Amygdala (tissue), 56 donors: ENCODE data around the gene RIMS1.
"Not testable (repeated sequence)": the region's sequence is repeated elsewhere in the genome, so short reads cannot be mapped to it uniquely, and the experiment has no call there.

Experiments
- DNase-seq, 56 donors: peaks; one replicate each; lab custom pipeline; 2025; lab: John Stamatoyannopoulos, UW

RIMS1 gene

DNA sequence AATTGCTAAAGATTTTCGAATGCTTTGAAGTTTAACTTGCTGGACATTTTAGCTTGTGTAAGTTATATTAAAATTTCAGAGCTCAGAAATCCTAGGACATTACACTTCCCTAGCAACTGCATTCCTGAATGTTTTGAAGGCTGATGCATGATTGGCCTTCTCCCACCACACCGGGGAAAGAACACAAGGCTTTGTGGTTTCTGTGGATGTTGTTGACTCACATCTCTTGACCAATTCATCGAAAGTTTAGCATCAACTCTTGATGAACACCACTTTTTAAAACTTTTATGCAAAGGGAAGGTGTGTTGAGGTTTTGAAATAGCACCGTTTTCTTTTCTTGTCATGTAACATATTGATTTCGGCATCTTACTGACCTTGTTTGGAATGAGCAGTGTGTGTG lies 81.1 kb downstream of the RIMS1 start:
- no peak for DNase-seq

GRCh38 chr6:71977884-71978283 lies 91.5 kb downstream of the RIMS1 start:
- DNase-seq: no peak

DNA sequence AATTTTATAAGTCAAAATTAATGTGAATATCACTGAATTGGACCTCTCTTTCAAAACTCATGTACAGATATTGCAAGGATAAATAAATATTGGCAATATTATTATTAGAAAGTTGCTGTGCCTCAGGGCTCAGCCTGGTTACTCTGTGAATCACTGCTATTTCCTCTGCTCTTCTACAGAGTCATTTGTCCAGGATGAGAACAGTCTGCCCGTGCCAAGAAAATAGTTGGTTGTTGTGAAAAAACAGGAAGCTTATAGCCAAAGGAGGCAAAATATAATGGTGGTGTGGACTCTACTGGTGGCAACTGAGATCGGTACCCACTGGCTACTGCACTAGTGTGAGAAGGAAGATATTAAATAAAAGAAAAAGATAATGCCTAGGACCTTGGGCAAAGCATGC lies 93.6 kb downstream of the RIMS1 start:
- no peak for DNase-seq

DNA sequence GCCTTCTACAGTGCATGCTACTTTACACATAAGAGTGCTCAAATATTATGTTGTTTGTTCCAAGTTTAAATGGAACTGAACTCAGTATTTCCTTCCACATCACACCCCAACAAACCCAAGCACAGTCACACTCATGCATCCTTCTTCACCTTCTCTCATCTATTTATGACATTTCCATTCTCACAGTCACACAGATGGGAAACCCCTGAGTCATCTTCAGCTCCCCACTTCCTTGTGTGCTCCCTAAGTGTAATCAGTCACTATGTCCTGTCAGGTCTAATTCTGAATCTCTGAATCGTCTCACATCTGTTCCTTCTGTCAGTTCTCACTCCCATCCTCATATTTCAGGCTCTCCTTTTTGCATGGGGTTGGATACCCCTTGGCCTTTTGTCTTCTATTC lies 96.0 kb downstream of the RIMS1 start:
- no peak for DNase-seq

GRCh38 chr6:71983131-71983530 lies 96.8 kb downstream of the RIMS1 start:
- DNase-seq: no peak

- DNase-seq: no peak
Measured at GRCh38 chr6:71994705-71995271, 108.4 kb downstream of the RIMS1 start.

- DNase-seq: no peak
Measured at GRCh38 chr6:71997341-71997740, 111.0 kb downstream of the RIMS1 start.

DNA sequence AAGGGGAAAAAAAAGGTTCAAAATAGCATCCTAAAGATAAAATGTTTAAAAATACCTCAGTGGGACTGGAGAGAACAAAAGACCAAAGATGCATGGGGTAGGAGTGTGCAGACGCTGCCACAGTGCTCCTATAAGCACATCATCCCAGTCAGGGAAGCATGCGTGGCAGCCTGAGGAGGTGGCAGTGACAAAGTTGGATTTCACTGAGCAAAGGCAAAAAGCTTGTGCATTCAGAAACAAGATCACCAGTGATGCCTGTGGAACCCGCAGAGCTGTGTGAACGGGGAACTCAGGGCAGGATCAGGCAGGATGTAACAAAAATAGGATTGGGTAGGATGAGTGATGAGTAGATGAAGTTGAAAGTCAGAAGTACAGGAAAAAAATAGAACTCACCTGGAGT lies 116.1 kb downstream of the RIMS1 start:
- DNase-seq: peak in 2 of 56 donors; percentile 2 to 3

GRCh38 chr6:72006591-72006990 lies 120.2 kb downstream of the RIMS1 start:
- not testable (repeated sequence) for DNase-seq

DNA sequence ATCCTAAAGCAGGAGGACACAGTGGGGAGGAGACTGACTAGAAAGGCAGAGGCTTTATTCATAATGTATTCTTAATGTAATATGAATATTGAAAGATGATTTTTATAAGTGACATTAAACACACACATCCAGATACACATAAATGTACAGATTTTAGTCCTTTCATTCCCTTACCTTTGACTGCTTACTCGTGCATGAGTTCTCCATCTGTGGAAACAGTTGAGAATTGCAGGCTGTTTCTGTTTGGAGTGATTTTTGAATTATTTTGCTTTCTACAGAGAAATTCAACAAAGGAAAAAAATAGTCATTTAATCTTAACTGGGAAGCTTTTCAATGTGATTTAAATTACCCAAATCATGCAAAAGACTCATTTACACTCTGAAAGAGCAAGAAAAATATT lies 136.5 kb downstream of the RIMS1 start:
- no peak for DNase-seq

DNA sequence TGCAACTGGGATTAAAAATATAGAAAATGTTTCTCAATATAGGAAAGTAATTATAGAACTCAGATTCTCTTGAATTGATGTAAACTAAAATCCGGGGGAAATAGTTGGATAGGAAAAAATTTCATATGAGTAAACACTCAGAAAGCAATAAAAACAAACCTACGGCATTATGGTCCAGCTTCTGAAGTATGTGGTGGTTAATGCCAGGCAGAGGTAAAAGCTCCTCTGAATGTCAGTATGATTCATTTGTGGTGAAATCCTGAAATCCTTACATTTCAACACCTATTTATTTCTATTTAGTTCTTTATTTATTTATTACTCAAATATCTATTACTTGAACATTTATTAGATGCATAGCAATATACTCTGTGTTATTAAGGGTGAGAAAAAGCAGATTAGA lies 145.1 kb downstream of the RIMS1 start:
- no peak for DNase-seq

DNA sequence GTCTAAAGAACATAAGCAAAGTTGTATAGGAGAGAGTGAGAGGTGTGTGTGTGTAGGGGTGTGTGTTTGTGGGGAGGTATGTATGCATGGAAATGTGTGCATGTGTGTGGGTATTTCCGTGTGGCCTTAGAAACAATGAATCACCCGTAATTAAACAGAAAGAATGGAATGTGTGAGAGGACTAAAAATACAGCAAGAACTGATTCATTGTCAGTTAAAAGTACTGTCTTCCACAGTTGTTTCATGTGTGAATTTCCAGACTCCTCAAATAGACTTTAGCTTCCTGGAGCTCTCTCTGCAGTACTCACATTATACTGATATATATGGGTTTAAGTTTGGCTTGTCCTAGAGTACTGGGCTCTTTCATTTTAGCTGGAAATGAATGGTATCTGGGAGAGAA lies 145.7 kb downstream of the RIMS1 start:
- no peak for DNase-seq

DNA sequence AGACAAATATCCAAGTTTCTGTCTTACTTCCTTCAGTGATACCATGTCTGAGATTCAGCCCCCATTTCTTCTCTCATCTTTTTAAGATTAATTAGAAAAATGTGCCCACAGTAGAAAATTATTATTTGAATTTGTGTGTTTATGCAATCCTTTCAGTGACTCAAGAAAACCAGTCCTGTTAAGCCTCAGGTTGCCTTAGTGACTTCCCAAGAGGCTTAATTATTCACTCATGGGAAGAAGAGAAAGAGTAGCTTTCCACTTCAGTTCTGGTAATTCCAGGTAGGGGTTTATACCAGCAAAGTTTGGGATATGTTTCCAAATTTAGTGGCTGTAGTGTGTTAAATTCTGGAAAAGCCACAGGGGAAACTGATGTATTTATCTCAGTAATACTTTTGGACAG lies 149.1 kb downstream of the RIMS1 start:
- no peak for DNase-seq

DNA sequence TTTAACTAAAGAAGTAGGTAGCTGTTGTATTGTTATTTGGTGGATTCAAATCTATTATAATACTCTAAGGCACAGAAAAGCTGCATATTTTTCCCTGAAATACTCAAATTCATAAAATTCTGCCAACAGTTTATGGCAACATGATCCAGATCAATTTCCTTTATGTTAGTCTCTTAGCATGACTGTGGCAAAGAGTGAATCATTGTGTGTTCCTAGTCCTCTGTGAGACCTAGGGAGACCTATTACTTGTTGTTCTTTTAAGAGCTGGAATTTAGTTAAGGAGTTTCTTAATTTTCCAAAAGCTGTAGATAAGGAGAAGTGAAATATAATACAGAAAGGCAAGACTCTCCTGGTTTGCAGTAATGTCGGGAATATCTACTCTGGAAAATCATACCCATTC lies 149.6 kb downstream of the RIMS1 start:
- no peak for DNase-seq

DNA sequence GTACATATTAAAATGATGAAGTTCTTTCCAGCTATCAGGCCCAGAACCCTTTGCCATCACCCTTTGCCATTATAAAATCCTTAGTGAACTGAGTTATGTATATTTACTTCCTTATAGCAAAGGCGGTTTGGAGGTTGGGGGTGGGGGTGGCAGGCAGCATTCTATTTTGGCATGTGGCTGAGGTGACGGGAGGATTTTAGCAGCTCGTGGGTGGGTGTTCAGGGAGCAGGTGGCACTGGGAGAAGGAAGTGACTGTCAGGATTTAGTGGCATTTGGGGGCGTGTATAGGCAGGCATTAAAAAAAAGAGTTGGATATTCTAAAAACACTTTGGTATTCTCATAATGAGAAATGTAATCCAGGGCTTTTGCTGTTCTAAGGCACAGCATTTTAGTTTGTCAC lies 150.7 kb downstream of the RIMS1 start:
- DNase-seq: peak in 17 of 56 donors; percentile 0 to 25 (median 4)

DNA sequence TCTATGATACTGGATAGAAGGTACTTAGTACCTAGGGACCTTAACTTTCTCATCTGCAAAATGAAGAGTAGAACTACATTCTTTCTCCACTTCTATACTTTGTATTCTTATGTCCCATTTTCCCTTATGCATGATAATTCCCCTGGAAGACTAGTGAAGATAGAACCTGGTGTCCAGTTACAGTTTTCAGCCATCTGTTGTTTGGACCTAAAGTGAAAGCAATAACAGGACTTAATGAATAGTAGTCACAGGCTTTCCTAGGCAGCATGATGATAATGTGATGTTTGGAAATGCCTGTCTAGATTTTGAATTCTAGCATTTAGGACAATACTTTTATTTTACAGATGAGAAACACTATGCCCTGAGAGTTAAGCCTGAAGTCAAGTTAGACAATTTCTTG lies 153.8 kb downstream of the RIMS1 start:
- DNase-seq: no peak

DNA sequence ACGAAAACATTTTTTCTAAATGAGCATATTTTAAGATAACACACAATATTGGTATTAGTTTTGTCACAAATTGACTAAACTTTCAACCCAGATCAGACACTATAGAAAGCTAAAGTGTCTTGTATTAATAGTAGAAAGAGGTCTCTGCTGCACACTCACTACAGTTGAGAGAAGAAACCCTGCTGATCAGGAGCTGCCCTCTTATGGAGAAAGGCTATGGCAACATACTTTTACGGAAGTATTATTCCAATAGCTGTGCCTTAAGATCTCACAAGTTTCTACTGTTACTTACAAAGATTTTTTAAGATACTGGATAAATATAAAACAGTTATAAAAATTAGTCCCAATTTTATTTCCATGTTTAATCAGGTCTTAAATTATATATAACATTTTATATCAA lies 155.7 kb downstream of the RIMS1 start:
- no peak for DNase-seq

GRCh38 chr6:72048080-72048479 lies 161.7 kb downstream of the RIMS1 start:
- DNase-seq: no peak

DNA sequence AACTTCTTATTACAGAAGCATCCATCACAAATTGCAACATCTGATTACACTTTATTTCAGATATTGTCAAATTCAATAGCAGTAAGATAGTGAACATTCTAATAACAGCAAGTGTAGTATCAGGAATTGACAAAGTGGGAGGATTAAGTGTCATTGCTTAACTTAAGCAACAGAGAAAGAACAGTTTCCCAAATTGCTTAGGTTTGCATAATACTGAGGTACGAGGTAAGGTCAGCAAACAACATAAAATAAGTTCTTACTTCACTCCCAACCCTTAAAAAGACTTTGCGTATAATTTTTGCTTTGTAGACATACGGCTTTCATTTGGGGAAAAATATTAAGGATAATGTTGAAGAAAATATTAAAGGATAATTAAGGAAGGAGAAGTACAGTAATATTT lies 163.0 kb downstream of the RIMS1 start:
- no peak for DNase-seq

DNA sequence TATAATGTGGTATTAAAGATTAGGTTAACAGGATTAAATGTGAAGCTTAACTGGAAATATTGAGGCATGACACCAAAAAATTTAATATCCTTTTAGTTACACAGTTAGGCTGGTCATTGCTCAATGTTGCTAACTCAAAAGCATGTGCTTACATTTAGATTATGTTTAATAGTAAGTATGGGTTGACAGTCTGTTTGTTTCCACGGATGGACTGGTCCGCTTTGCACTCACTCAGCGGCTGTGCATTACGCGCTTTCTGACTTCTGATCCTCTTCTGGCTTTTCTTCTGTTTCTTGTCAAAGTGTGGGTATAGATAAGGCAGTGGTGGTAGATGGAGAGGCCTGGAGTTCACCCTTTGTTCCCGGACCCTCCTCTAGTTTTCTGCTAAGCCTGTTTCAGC lies 174.9 kb downstream of the RIMS1 start:
- DNase-seq: no peak

DNA sequence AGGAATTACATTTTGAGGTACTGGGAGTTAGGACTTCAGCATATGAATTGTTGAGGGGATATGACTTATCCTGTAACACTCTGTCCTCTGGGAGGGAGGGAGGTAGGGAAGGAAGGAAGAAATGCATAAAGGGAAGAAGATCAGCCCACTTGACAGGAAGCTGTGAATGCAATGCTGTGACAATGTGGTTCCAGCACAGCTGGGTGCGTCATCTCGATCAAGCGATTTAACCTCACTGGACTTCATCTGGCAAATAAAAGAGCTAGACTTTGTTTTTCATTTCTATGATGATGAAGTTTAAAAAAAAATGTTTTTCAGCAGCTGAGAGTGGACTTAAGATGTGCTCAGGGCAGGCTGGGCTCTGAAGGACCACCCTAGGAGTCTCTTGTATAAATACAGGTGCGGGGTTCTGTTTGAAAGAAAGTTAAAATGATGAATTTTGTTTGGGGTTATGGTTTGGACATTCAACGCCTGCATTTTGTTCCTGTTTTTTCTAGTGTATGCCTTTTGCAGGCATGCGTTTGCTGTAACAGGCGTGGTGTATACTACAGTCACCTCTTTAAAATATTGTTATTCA lies 178.1 kb downstream of the RIMS1 start:
- DNase-seq: no peak

DNA sequence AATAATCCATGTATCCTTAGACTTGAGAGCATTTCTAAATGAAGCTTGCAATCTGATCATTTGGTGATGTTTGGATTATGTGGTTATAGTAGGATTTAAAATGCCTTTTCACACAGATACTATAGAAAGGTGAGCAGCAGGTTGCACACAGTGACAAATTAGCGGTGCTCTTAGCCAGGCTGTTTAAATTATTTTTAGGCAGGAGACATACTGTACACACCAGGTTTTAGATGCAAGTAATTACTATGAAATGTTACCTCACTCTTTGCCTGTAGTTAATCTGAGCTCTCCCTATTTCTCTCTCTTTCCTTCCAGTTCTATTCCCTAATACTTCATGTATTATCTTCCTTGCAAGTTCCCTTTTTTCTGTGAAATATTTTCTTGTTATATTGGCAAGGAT lies 191.7 kb downstream of the RIMS1 start:
- DNase-seq: no peak
